Retina (tissue), 1 donor: ENCODE results near the gene ABCA13.

Experiments used
- DNase-seq: peaks from one replicate; pipeline ENCODE4 v3.0.0-alpha.2; 2016

ABCA13 gene

GRCh38 chr7:48244864-48245271 is 73.6 kb downstream of the ABCA13 start:
- DNase-seq = no peak

- no peak for DNase-seq
These were observed 74.7 kb downstream of the ABCA13 start for GRCh38 chr7:48245751-48246472.

GRCh38 chr7:48249166-48249565 is 77.9 kb downstream of the ABCA13 start:
- DNase-seq = no peak

GRCh38 chr7:48250441-48250951 is 79.2 kb downstream of the ABCA13 start:
- no peak for DNase-seq

- DNase-seq = no peak
These were observed 80.5 kb downstream of the ABCA13 start for GRCh38 chr7:48251766-48252165.

- DNase-seq = peak; percentile 11
These were observed 81.7 kb downstream of the ABCA13 start for GRCh38 chr7:48252995-48253394.

GRCh38 chr7:48255046-48255445 is 83.8 kb downstream of the ABCA13 start:
- no peak for DNase-seq

- no peak for DNase-seq
These were observed 88.4 kb downstream of the ABCA13 start for GRCh38 chr7:48259463-48260280.

GRCh38 chr7:48261696-48262095 is 90.4 kb downstream of the ABCA13 start:
- DNase-seq = no peak

- DNase-seq = no peak
These were observed 91.5 kb downstream of the ABCA13 start for GRCh38 chr7:48262606-48263310.

- no peak for DNase-seq
These were observed 92.0 kb downstream of the ABCA13 start for GRCh38 chr7:48263311-48263650.

- no peak for DNase-seq
These were observed 97.8 kb downstream of the ABCA13 start for GRCh38 chr7:48269066-48269465.

- no peak for DNase-seq
These were observed 103.4 kb downstream of the ABCA13 start for GRCh38 chr7:48274662-48275061.

- DNase-seq = no peak
These were observed 108.2 kb downstream of the ABCA13 start for GRCh38 chr7:48279420-48279819.

- DNase-seq = no peak
These were observed 108.8 kb downstream of the ABCA13 start for GRCh38 chr7:48280100-48280499.

GRCh38 chr7:48285373-48285772 is 114.1 kb downstream of the ABCA13 start:
- no peak for DNase-seq

- no peak for DNase-seq
These were observed 115.6 kb downstream of the ABCA13 start for GRCh38 chr7:48286836-48287235.

GRCh38 chr7:48289656-48290055 is 118.4 kb downstream of the ABCA13 start:
- DNase-seq = no peak

- DNase-seq = no peak
These were observed 121.7 kb downstream of the ABCA13 start for GRCh38 chr7:48292949-48293348.

GRCh38 chr7:48295296-48295971 is 124.2 kb downstream of the ABCA13 start:
- DNase-seq = no peak

GRCh38 chr7:48296966-48297365 is 125.7 kb downstream of the ABCA13 start:
- no peak for DNase-seq

GRCh38 chr7:48298779-48299178 is 127.5 kb downstream of the ABCA13 start:
- no peak for DNase-seq

GRCh38 chr7:48299580-48300169 is 128.4 kb downstream of the ABCA13 start:
- DNase-seq = peak; percentile 75
